GM21717 (cell line): ENCODE results near the gene AP5B1.
"Not testable (repeated sequence)": the region's sequence is repeated elsewhere in the genome, so short reads cannot be mapped to it uniquely, and the experiment has no call there.

Experiments used
- ATAC-seq: cut with Tn5 transposase; IDR thresholded peaks from one replicate; pipeline ENCODE4 v1.9.1; 2021; ENCODE audit warnings: mild to moderate bottlenecking, moderate library complexity; ENCODE audit not compliant: unreplicated experiment

Gene AP5B1

GRCh38 chr11:65771589-65772112 is 9.1 kb downstream of the AP5B1 start:
- no peak for ATAC-seq

GRCh38 chr11:65770951-65771567 is 9.7 kb downstream of the AP5B1 start:
- no peak for ATAC-seq

- not testable (repeated sequence) for ATAC-seq
These were observed 13.0 kb downstream of the AP5B1 start for GRCh38 chr11:65767806-65768205.

- no peak for ATAC-seq
These were observed 13.4 kb downstream of the AP5B1 start for GRCh38 chr11:65767406-65767805.

- ATAC-seq, result no peak
These were observed 14.2 kb downstream of the AP5B1 start for GRCh38 chr11:65766535-65766934.

- ATAC-seq, result no peak
These were observed 16.3 kb downstream of the AP5B1 start for GRCh38 chr11:65764434-65764833.

GRCh38 chr11:65762816-65763215 is 18.0 kb downstream of the AP5B1 start:
- ATAC-seq, result not testable (repeated sequence)

- ATAC-seq, result not testable (repeated sequence)
These were observed 18.6 kb downstream of the AP5B1 start for GRCh38 chr11:65762169-65762568.

GRCh38 chr11:65745049-65745448 is 35.7 kb downstream of the AP5B1 start:
- no peak for ATAC-seq

- no peak for ATAC-seq
These were observed 36.1 kb downstream of the AP5B1 start for GRCh38 chr11:65744699-65745042.

GRCh38 chr11:65744026-65744698 is 36.6 kb downstream of the AP5B1 start:
- ATAC-seq, result no peak

- no peak for ATAC-seq
These were observed 37.1 kb downstream of the AP5B1 start for GRCh38 chr11:65743681-65744025.

- no peak for ATAC-seq
These were observed 38.4 kb downstream of the AP5B1 start for GRCh38 chr11:65742353-65742752.

GRCh38 chr11:65741185-65741584 is 39.6 kb downstream of the AP5B1 start:
- ATAC-seq, result no peak

GRCh38 chr11:65739022-65739421 is 41.8 kb downstream of the AP5B1 start:
- ATAC-seq, result no peak

GRCh38 chr11:65736810-65737209 is 44.0 kb downstream of the AP5B1 start:
- no peak for ATAC-seq

- not testable (repeated sequence) for ATAC-seq
These were observed 45.7 kb downstream of the AP5B1 start for GRCh38 chr11:65735111-65735510.

- ATAC-seq, result no peak
These were observed 50.3 kb downstream of the AP5B1 start for GRCh38 chr11:65730461-65730860.

GRCh38 chr11:65727865-65728264 is 52.9 kb downstream of the AP5B1 start:
- ATAC-seq, result no peak

GRCh38 chr11:65726660-65727059 is 54.1 kb downstream of the AP5B1 start:
- ATAC-seq, result no peak
